Spleen (tissue), 11 donors: ENCODE results near the gene NRM. TPM values are rescaled to one million over a fixed set of nuclear protein-coding genes. Genes with fewer than 3 reads are reported as not detected.

Experiments used
- DNase-seq: peaks from one replicate; pipeline ENCODE4 v3.0.0-alpha.2; 2020
- H3K27ac ChIP-seq, 8 donors: fragments of 200-600 bp; sonication (generic) in 7 of 8; 1 replicate in 4 of 8; 2 replicates in 4 of 8; pipeline versions ENCODE4 v1.5.0 to v1.8.0; 2016 to 2021; ENCODE audit warnings: inconsistent platforms in 4 of 8, mild to moderate bottlenecking in 4 of 8, moderate library complexity in 1 of 8
- H3K27me3 ChIP-seq, 7 donors: fragments of 200-600 bp; sonication (generic) in 6 of 7; replicated peaks in 1 of 7; 1 replicate in 4 of 7; 2 replicates in 3 of 7; pipeline versions ENCODE4 v1.5.0 to v1.8.0; 2016 to 2021; ENCODE audit warnings: inconsistent platforms in 3 of 7, mild to moderate bottlenecking in 1 of 7
- H3K36me3 ChIP-seq, 6 donors: fragments of 200-600 bp; sonication (generic) in 5 of 6; 1 replicate in 4 of 6; 2 replicates in 2 of 6; pipeline versions ENCODE4 v1.5.0 to v1.8.0; 2016 to 2021; ENCODE audit warnings: inconsistent platforms in 2 of 6
- H3K4me1 ChIP-seq, 6 donors: fragments of 200-600 bp; sonication (generic) in 5 of 6; 1 replicate in 3 of 6; 2 replicates in 3 of 6; pipeline versions ENCODE4 v1.5.0 to v1.8.0; 2016 to 2021; ENCODE audit warnings: inconsistent platforms in 3 of 6
- H3K4me3 ChIP-seq, 8 donors: fragments of 200-600 bp; sonication (generic) in 7 of 8; 1 replicate in 4 of 8; 2 replicates in 4 of 8; pipeline versions ENCODE4 v1.5.0 to v1.8.0; 2016 to 2021; ENCODE audit warnings: inconsistent platforms in 4 of 8, mild to moderate bottlenecking in 4 of 8, moderate library complexity in 2 of 8
- H3K9me3 ChIP-seq, 8 donors: fragments of 200-600 bp; sonication (generic) in 7 of 8; 1 replicate in 4 of 8; 2 replicates in 4 of 8; pipeline versions ENCODE4 v1.5.0 to v1.8.0; 2016 to 2021; ENCODE audit warnings: inconsistent platforms in 4 of 8
- POLR2A ChIP-seq, 3 donors: fragments of 450-650 bp; IDR thresholded peaks; one replicate each; pipeline ENCODE4 v1.5.1; 2017; ENCODE audit warnings: antibody characterized with exemption in 3 of 3, mild to moderate bottlenecking in 1 of 3
- POLR2AphosphoS5 ChIP-seq, 3 donors: sonication (generic); formaldehyde crosslinking; IDR thresholded peaks; one replicate each; pipeline ENCODE4 v1.5.1; 2017; ENCODE audit warnings: antibody characterized with exemption in 3 of 3
- WGBS, 5 donors: extraction: QIAGEN DNeasy Blood & Tissue Kit in 3 of 5; methylation state at CpG; one replicate each; pipeline versions ENCODE4 v1.1.5 to v1.1.7; 2013 to 2018; 5-methylcytosine and 5-hydroxymethylcytosine counted together
- intact Hi-C: fragments of 100-400 bp; cut with DNase I; formaldehyde crosslinking; loops from one replicate; pipeline ENCODE4 v1.15.0; 2023; ENCODE audit warnings: low total_unique reads
- polyA plus RNA-seq, 3 donors: library from polyadenylated mRNA; stranded (reverse); fragments of 200-250 nt; gene quantifications; one replicate each; pipeline ENCODE4 v1.2.1, GENCODE V29; 2013
- total RNA-seq, 7 donors: library from RNA; depleted of rRNA in 3 of 7; stranded (reverse); fragments of >200 nt in 3 of 7; fragmentation: NEBNext Ultra II Directional in 4 of 7; extraction: Animal tissue kit (Norgen Biotek cat#: 25700) in 4 of 7; gene quantifications; one replicate each; pipeline versions ENCODE4 v1.1.0 to v1.2.1, GENCODE V29; 2016 to 2021
- TF ChIP-seq, protein P1 (sequence below), 11 experiments: fragments of 200-600 bp in 7 of 11; fragments of 450-650 bp in 4 of 11; sonication (generic) in 4 of 11; IDR thresholded peaks in 8 of 11; conservative IDR thresholded peaks in 3 of 11; 1 replicate in 7 of 11; 2 replicates in 4 of 11; pipeline versions ENCODE4 v1.4.0 to v1.8.0; 2016 to 2021; ENCODE audit warnings: antibody characterized with exemption in 11 of 11, inconsistent platforms in 4 of 11, mild to moderate bottlenecking in 1 of 11
- donor health status: healthy with polysubstance abuse.
- donor health status: DM: no; HTN: no; CAD: no; lungs with moderate emphysema.
- donor health status: DM: no; HTN: no; CAD: no.
- donor health status: Bipolar disorder and iron deficiency.
- donor health status: healthy.
- donor health status: DM: no; HTN: no; CAD: no.
- donor health status: DM: yes; HTN: yes; CAD: no.

NRM gene
- total and polyA plus RNA-seq, 10 donors: 9.8 to 19.6 (median 12.2) TPM

DNA sequence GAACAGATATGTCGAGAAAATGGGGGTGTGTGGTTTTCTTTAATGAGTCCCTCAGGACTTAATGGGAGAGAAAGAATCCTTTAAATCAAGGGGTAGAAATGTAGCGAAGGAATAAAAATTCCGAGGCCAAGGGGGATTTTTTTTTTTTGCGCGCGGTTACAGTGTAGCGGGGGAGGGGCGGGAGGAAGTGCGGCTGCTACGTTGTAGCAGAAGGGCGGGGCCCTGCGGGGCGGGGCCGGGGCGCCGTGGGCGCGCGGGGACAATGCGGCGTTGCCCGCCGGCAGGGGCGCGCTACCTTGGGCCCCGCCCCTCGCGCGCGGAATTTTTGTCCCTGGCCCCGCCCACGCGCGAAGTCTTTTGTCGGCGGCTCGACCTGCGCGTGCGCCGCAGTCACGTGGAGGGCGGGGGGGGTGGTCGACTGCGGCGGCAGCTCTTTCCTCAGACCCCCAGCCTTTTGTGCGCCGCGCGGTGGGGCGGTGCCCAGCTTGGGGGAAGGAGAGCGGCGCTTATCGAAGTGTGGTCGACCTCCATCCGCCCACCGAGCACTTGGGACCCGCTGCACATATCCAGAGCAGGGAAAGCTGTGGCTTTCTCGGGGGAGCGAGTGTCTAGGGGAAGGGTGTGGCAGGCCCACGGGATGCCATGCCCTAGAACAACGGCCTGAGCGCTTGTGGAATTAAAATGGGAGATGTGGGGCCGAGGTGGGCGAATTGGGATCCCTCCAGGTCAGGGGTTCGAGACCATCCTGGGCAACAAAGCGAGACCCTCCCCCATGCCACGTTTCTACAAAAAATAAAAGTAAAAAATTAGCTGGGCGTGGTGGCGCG is 30.6 kb upstream of the NRM start:
- Histone ChIP-seq H3K27me3 (no peaks in the 10 kb centered on the region), H3K36me3 (peaks cover 0 to 46% (median 39%) of the 10 kb centered on the region in 6 donors), H3K9me3 (no peaks in the 10 kb centered on the region), H3K4me1 (peaks cover 31 to 83% (median 77%) of the 10 kb centered on the region in 6 donors), H3K27ac (peak overlapping the region; percentile 89 to 99 (median 98)), H3K4me3 (peak overlapping the region; percentile 80 to 97 (median 94))
- intact Hi-C loops: loop anchor here (2.0 to 10.0 kb wide), 2 partner anchors 39 to 107 kb away; partner anchors contain the start of genes MRPS18B and PPP1R10
- 1% methylated on average over 56 to 71 of the region's 71 CpGs for WGBS, 5 donors
- TF ChIP-seq, protein P1, sequence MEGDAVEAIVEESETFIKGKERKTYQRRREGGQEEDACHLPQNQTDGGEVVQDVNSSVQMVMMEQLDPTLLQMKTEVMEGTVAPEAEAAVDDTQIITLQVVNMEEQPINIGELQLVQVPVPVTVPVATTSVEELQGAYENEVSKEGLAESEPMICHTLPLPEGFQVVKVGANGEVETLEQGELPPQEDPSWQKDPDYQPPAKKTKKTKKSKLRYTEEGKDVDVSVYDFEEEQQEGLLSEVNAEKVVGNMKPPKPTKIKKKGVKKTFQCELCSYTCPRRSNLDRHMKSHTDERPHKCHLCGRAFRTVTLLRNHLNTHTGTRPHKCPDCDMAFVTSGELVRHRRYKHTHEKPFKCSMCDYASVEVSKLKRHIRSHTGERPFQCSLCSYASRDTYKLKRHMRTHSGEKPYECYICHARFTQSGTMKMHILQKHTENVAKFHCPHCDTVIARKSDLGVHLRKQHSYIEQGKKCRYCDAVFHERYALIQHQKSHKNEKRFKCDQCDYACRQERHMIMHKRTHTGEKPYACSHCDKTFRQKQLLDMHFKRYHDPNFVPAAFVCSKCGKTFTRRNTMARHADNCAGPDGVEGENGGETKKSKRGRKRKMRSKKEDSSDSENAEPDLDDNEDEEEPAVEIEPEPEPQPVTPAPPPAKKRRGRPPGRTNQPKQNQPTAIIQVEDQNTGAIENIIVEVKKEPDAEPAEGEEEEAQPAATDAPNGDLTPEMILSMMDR (IDR thresholded peaks at IDR 0.05 in 8 of 11, conservative IDR thresholded peaks at IDR 0.05 in 3 of 11): peak in 10 of 11 experiments; percentile 2 to 91 (median 76)
- TF ChIP-seq POLR2AphosphoS5 (IDR thresholded peaks at IDR 0.05) (peak; percentile 78 to 85 (median 82)), POLR2A (IDR thresholded peaks at IDR 0.05) (no peak)
- peak; percentile 98 for DNase-seq

DNA sequence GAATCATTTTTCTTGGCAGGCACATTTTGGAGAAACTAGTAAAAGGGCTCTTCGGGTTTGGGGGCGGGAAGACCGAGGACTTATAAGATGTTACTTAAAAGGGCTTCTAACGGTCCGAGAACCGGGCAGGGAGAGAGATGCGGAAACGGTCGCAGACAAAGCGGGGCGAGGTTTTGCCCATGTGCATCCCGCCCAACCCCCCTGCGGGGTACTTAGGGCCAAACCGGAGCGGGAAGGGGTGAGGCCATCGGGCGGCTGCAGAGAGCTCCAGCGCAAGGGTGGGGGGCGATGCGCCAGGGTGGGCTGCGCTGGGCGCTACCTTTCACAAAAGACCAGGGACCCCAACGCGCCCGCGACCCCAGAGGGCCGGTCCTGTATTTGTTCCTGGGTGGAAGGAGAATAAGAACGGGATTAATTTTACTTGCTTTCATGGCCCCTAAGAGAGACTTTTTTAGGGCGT is 30.0 kb upstream of the NRM start:
- peak overlapping the region; percentile 89 to 99 (median 98) for H3K27ac ChIP-seq
- H3K9me3 ChIP-seq: no peaks in the 10 kb centered on the region
- peak overlapping the region; percentile 80 to 97 (median 94) for H3K4me3 ChIP-seq
- WGBS, 5 donors: 0 to 1% (median 0%) methylated on average over 23 to 29 of the region's 29 CpGs
- peak; percentile 94 for DNase-seq
- TF ChIP-seq, protein P1 (IDR thresholded peaks at IDR 0.05 in 8 of 11, conservative IDR thresholded peaks at IDR 0.05 in 3 of 11): no peak
- TF ChIP-seq POLR2AphosphoS5 (IDR thresholded peaks at IDR 0.05): peak in 2 of 3 donors; percentile 8 to 38
- intact Hi-C loops: loop anchor here (2.0 to 10.0 kb wide), 2 partner anchors 38 to 106 kb away; partner anchors contain the start of genes MRPS18B and PPP1R10
- peaks cover 31 to 84% (median 79%) of the 10 kb centered on the region in 6 donors for H3K4me1 ChIP-seq
- H3K27me3 ChIP-seq: no peaks in the 10 kb centered on the region
- peaks cover 0 to 40% (median 34%) of the 10 kb centered on the region in 6 donors for H3K36me3 ChIP-seq

DNA sequence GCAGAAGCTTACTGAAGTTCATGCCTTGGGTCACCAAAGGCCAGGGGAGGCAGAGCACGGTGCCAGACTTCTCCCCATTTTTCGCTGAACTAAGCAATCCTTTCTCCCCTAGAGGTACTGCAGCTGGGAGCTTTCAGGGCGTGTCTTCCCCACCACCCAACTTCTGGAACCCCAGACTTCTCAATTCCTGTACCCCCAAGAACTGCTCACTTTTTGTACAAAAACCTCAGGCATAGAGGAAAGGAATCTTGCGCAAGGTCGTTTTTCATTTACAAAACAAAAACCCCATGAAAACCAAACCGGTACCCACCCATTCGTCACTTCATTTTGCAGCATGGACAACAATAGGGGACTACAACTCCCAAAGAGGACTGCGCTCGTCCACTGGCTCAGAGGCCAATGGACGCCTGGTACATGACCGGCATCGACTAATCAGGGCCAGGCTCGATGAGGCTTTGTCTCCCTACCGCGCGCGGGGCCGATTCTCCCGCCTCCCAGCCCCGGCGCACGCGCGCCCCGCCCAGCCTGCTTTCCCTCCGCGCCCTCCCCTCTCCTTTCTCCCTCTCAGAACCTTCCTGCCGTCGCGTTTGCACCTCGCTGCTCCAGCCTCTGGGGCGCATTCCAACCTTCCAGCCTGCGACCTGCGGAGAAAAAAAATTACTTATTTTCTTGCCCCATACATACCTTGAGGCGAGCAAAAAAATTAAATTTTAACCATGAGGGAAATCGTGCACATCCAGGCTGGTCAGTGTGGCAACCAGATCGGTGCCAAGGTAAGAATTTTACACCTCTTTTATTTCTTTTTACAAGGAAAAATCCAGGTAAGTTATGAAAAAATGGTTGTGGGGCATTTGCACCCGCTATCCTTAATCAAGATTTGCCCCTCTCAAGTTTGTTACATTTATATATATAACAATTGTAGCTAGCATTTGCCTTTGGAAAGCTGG is 29.3 kb upstream of the NRM start, which contains the start of gene TUBB:
TUBB (plus strand) TSS at position 562 of the 947 bp plus-strand sequence; CDS start at position 717, 155 bp downstream.
- DNase-seq: peak; percentile 99
- Histone ChIP-seq H3K36me3 (peaks cover 0 to 36% (median 27%) of the 10 kb centered on the region in 6 donors), H3K27me3 (no peaks in the 10 kb centered on the region), H3K4me1 (peaks cover 31 to 80% (median 77%) of the 10 kb centered on the region in 6 donors), H3K9me3 (no peaks in the 10 kb centered on the region), H3K27ac (peak within 1 kb of the TSS; percentile 89 to 99 (median 98)), H3K4me3 (peak within 1 kb of the TSS; percentile 80 to 97 (median 94))
- intact Hi-C loops: loop anchor here (2.0 to 10.0 kb wide), 2 partner anchors 37 to 105 kb away; partner anchors contain the start of genes MRPS18B and PPP1R10
- TF ChIP-seq, protein P1 (IDR thresholded peaks at IDR 0.05 in 8 of 11, conservative IDR thresholded peaks at IDR 0.05 in 3 of 11): peak in 7 of 11 experiments; percentile 7 to 28 (median 20)
- TF ChIP-seq POLR2AphosphoS5 (IDR thresholded peaks at IDR 0.05): peak; percentile 95 to 98 (median 96)
- TF ChIP-seq POLR2A (IDR thresholded peaks at IDR 0.05): peak in 2 of 3 donors; percentile 31 to 92
- WGBS, 5 donors: 0 to 1% (median 0%) methylated on average over 24 to 38 of the region's 38 CpGs
